Sciatic nerve (tissue), 1 donor: Measurements from ENCODE around the gene FPR2. TPM values are rescaled to one million over a fixed set of nuclear protein-coding genes. Genes with fewer than 3 reads are reported as not detected.

Experiments
- total RNA-seq: library from RNA; stranded (reverse); fragmentation: NEBNext Ultra II Directional; extraction: Animal tissue kit (Norgen Biotek cat#: 25700); gene quantifications from one replicate; pipeline ENCODE4 v1.2.1, GENCODE V29; 2021
- donor health status: DM: no; HTN: no; CAD: no.

Gene FPR2
- total RNA-seq, 1 donor from 2014 or later: 2.4 TPM

Other genes with a start within 250 kb of the FPR2 start
- 2.4 TPM for gene SIGLEC6, start 229.5 kb upstream of the FPR2 start, total RNA-seq
- gene ZNF175, start 189.9 kb upstream of the FPR2 start, total RNA-seq: 17.9 TPM
- gene SIGLEC5, start 130.8 kb upstream of the FPR2 start, total RNA-seq: not detected
- 4.1 TPM for gene SIGLEC14, start 114.4 kb upstream of the FPR2 start, total RNA-seq
- 47.7 TPM for gene SPACA6, start 67.8 kb upstream of the FPR2 start, total RNA-seq
- 0.58 TPM for gene HAS1, start 37.2 kb upstream of the FPR2 start, total RNA-seq
- 15.5 TPM for gene FPR1, start 9.3 kb upstream of the FPR2 start, total RNA-seq
- 8.8 TPM for gene FPR3, start 34.0 kb downstream of the FPR2 start, total RNA-seq
- gene ZNF577, start 126.8 kb downstream of the FPR2 start, total RNA-seq: 25.6 TPM
- 16.3 TPM for gene ZNF649, start 143.8 kb downstream of the FPR2 start, total RNA-seq
- 6.0 TPM for gene ZNF613, start 166.3 kb downstream of the FPR2 start, total RNA-seq
- gene ZNF350, start 225.7 kb downstream of the FPR2 start, total RNA-seq: 16.0 TPM
- gene ZNF615, start 247.0 kb downstream of the FPR2 start, total RNA-seq: 18.7 TPM